ENCODE measurements around the gene C16orf96.
A peak's percentile ranks its signal among the peaks of the same experiment; 100 is the strongest.

C16orf96 gene

DNA sequence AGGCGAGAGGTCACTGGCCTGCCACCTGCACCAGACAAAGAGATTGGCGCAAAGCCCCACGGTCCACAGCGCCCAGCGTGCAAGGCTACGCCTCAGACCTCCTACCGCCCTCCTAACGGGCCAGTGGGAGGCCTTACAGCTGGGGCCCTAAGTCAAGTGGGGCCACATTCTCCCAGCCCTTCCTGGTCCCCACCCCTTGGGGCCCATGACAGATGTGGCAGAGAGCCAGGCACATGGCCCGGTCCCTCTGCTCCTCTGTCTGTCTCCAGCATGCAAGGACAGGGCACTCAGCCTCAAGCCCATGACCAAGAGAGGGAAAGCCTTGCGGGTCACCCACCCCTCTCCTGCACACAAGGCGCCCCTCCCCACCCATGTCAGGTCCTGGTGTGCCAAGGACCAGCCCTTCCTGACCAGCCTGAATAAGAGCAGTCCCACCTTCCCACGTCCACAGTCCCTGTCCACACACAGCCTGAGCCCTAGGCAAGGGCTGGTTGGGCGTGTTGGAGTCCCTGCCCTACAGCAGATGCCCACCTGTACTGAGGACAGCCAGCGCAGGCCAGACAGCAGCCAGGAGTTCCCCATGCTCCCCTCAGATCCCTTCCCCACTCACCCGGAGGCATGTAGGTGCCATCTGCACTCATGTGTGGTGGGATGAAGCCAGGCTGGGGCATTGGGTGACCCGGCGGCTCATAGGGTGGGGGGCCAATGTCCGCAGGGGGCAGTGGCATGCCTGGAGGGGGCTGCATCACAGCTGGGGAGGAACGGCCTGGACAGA, 42.9 kb upstream of the C16orf96 start:
- ChIA-PET POLR2A (interaction anchor here (0.5 kb wide), 1 partner anchor 111 kb away, joined by 5 read pairs; no protein-coding TSS in a partner anchor), CTCF (interaction anchor here (0.6 to 1.9 kb wide), 2 partner anchors 73 to 96 kb away, joined by 3 to 6 read pairs; no protein-coding TSS in a partner anchor)
- H3K36me3 ChIP-seq (ENCODE audit: control insufficient read depth in 2 of 2, insufficient read depth in 1 of 2, low read length in 2 of 2), result peaks cover 0 to 65% of the 10 kb centered on the region in 2 experiments; a peak in 2 of 3 replicates
- no peak overlapping the region for H3K4me3 ChIP-seq (ENCODE audit: low read depth, low read length)
- no peaks in the 10 kb centered on the region for H3K4me1 ChIP-seq (ENCODE audit: control insufficient read depth, insufficient read depth, low read length)
- H3K27ac ChIP-seq (ENCODE audit: extremely low read depth, low read depth, low read length), result no peak overlapping the region
- H3K9me3 ChIP-seq (ENCODE audit: control insufficient read depth, insufficient read depth, low read depth, low read length), result no peaks in the 10 kb centered on the region
- TF ChIP-seq ZBTB1 (tag by site-specific recombination; IDR thresholded peaks at IDR 0.05) (no peak), ZNF654 (tag by site-specific recombination; IDR thresholded peaks at IDR 0.05; ENCODE audit: low read depth) (no peak), ZNF510 (tag by site-specific recombination; IDR thresholded peaks at IDR 0.05; ENCODE audit: insufficient replicate concordance) (no peak), ZNF239 (tag by site-specific recombination; IDR thresholded peaks at IDR 0.05) (no peak), ZNF777 (tag by site-specific recombination; IDR thresholded peaks at IDR 0.05; ENCODE audit: borderline replicate concordance) (no peak), ZNF37A (tag by site-specific recombination; IDR thresholded peaks at IDR 0.05) (no peak), GLIS1 (tag by site-specific recombination; IDR thresholded peaks at IDR 0.05) (peak; percentile 65), ZFP41 (tag by site-specific recombination; IDR thresholded peaks at IDR 0.05; ENCODE audit: borderline replicate concordance) (no peak)
- TF ChIP-seq, protein P1, sequence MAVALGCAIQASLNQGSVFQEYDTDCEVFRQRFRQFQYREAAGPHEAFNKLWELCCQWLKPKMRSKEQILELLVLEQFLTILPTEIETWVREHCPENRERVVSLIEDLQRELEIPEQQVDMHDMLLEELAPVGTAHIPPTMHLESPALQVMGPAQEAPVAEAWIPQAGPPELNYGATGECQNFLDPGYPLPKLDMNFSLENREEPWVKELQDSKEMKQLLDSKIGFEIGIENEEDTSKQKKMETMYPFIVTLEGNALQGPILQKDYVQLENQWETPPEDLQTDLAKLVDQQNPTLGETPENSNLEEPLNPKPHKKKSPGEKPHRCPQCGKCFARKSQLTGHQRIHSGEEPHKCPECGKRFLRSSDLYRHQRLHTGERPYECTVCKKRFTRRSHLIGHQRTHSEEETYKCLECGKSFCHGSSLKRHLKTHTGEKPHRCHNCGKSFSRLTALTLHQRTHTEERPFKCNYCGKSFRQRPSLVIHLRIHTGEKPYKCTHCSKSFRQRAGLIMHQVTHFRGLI (tag by site-specific recombination; IDR thresholded peaks at IDR 0.05), result peak; percentile 67; the same call in 1 of the 2 replicates

DNA sequence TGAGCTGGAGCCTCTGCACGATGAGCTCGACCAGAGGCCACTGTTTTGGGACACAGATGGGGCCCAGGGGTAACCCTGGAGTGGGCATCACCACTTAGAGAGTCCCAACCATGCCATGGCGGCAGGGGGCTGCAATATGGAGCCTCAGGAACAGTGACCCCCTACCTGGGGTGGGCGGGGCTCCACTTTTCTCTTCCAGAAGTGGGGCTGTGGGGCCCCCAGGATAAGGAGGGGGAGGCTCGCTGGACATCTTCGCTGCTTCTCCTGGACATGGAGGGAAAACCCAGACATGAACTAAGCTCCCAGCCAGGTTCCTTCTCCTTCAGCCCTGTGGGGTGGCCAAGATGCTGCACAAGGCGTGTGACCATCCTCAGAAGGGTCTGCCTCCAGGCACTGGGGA, 42.3 kb upstream of the C16orf96 start:
- Histone ChIP-seq H3K9me3 (ENCODE audit: control insufficient read depth, insufficient read depth, low read depth, low read length) (no peaks in the 10 kb centered on the region), H3K4me1 (ENCODE audit: control insufficient read depth, insufficient read depth, low read length) (no peaks in the 10 kb centered on the region), H3K4me3 (ENCODE audit: low read depth, low read length) (no peak overlapping the region), H3K36me3 (ENCODE audit: control insufficient read depth in 2 of 2, insufficient read depth in 1 of 2, low read length in 2 of 2) (peaks cover 0 to 58% of the 10 kb centered on the region in 2 experiments; a peak in 2 of 3 replicates), H3K27ac (ENCODE audit: extremely low read depth, low read depth, low read length) (no peak overlapping the region)
- ChIA-PET POLR2A (interaction anchor here (0.5 kb wide), 1 partner anchor 111 kb away, joined by 5 read pairs; no protein-coding TSS in a partner anchor), CTCF (interaction anchor here (0.7 to 1.9 kb wide), 4 partner anchors 37 to 512 kb away, joined by 3 to 6 read pairs (median 4); no protein-coding TSS in a partner anchor)
- TF ChIP-seq ZNF521 (tag by site-specific recombination; IDR thresholded peaks at IDR 0.05) (no peak), ZIC2 (tag by site-specific recombination; IDR thresholded peaks at IDR 0.05) (0 out of 2 replicates have a peak, but pooled peaks have one; percentile 7), ZNF16 (tag by site-specific recombination; IDR thresholded peaks at IDR 0.05; ENCODE audit: low read depth) (no peak), ZBTB8A (tag by site-specific recombination; IDR thresholded peaks at IDR 0.05) (no peak)
- TF ChIP-seq, protein P2, sequence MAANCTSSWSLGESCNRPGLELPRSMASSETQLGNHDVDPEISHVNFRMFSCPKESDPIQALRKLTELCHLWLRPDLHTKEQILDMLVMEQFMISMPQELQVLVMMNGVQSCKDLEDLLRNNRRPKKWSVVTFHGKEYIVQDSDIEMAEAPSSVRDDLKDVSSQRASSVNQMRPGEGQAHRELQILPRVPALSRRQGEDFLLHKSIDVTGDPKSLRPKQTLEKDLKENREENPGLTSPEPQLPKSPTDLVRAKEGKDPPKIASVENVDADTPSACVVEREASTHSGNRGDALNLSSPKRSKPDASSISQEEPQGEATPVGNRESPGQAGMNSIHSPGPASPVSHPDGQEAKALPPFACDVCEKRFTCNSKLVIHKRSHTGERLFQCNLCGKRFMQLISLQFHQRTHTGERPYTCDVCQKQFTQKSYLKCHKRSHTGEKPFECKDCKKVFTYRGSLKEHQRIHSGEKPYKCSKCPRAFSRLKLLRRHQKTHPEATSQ (tag by site-specific recombination; IDR thresholded peaks at IDR 0.05), result no peak

DNA sequence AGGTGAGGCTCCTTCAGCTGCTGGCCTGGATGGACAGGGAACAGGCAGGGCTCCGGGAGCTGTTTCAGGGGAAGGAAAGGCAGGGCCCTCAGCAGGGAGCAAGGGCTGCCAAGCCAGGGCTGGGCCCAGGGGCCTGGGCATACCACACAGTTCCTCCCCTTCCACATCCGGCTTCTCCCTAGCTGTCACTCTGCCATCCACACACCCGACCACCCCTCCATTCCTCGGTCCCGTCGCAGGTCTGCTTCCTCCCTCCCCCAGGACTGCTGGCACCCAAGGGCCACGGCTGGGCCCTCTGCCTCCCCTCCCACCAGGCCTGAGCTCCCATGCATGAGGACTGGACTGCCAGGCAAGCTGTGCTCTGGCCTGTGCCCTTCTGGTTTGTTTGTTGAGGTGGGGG, 41.5 kb upstream of the C16orf96 start:
- H3K36me3 ChIP-seq (ENCODE audit: control insufficient read depth in 2 of 2, insufficient read depth in 1 of 2, low read length in 2 of 2), result peaks cover 0 to 51% of the 10 kb centered on the region in 2 experiments; a peak in 2 of 3 replicates
- ChIA-PET POLR2A (no interaction called here), CTCF (interaction anchor here (0.6 to 1.9 kb wide), 10 partner anchors 9 to 511 kb away, joined by 3 to 8 read pairs (median 3); no protein-coding TSS in a partner anchor)
- no peaks in the 10 kb centered on the region for H3K4me1 ChIP-seq (ENCODE audit: control insufficient read depth, insufficient read depth, low read length)
- H3K4me3 ChIP-seq (ENCODE audit: low read depth, low read length), result no peak overlapping the region
- H3K27ac ChIP-seq (ENCODE audit: extremely low read depth, low read depth, low read length), result no peak overlapping the region
- TF ChIP-seq ZNF366 (tag by site-specific recombination; conservative IDR thresholded peaks at IDR 0.05) (no peak), FEZF1 (tag by site-specific recombination; IDR thresholded peaks at IDR 0.05) (no peak), IKZF3 (tag by site-specific recombination; IDR thresholded peaks at IDR 0.05) (no peak), ZNF169 (tag by site-specific recombination; IDR thresholded peaks at IDR 0.05) (no peak), ZNF302 (tag by site-specific recombination; IDR thresholded peaks at IDR 0.05; ENCODE audit: low read depth) (no peak), ZNF768 (tag by site-specific recombination; IDR thresholded peaks at IDR 0.05) (no peak), ZNF776 (tag by site-specific recombination; IDR thresholded peaks at IDR 0.05; ENCODE audit: borderline replicate concordance) (no peak)
- TF ChIP-seq, protein P3, sequence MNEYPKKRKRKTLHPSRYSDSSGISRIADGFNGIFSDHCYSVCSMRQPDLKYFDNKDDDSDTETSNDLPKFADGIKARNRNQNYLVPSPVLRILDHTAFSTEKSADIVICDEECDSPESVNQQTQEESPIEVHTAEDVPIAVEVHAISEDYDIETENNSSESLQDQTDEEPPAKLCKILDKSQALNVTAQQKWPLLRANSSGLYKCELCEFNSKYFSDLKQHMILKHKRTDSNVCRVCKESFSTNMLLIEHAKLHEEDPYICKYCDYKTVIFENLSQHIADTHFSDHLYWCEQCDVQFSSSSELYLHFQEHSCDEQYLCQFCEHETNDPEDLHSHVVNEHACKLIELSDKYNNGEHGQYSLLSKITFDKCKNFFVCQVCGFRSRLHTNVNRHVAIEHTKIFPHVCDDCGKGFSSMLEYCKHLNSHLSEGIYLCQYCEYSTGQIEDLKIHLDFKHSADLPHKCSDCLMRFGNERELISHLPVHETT (tag by site-specific recombination; IDR thresholded peaks at IDR 0.05), result no peak
- no peaks in the 10 kb centered on the region for H3K9me3 ChIP-seq (ENCODE audit: control insufficient read depth, insufficient read depth, low read depth, low read length)

All from HEK293 (cell line).